Left hindlimb (tissue), 1 donor: ENCODE results near the gene PBX2.
A peak's percentile ranks its signal among the peaks of the same experiment; 100 is the strongest.
"Not testable (repeated sequence)": the region's sequence is repeated elsewhere in the genome, so short reads cannot be mapped to it uniquely, and the experiment has no call there.

ENCODE experiments used
- DNase-seq: peaks from one replicate; pipeline ENCODE4 v3.0.0-alpha.2; 2018

The PBX2 gene

DNA sequence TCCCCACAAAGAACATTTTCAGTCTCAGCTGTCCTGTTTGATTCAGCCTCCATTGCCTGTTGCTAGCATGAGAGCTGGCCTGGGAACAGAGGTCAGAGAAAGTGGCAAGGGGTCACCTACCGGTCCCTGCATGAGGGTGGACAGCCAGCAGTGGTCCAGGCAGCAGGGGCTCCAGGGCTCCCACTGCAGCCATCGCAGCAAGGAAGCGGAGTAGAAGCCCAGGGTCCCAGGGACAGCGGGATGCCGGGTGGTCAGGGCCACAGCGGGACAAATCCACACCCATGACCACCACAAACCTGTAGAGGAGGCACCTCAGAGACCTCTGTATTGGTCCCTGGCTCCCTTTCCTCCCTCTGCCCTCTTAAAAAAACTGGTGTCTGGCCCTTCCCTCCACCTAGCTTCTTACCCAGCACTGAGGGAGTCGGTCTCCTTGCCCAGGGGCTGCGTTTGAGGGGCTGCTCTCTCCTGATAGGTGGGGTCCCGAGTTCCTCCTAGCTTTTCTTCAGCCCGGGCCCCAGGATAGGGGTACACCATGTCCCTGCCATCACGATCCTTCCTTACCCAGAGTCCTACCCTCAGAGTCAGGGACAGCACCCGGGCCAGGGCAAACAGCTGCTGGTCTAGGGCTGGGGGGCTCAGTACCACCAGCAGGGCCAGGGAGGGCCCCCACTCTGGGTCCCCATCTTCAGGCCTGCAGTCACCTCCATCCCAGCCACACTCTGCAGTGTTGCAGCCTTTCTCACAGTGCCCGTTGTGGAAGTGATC is 10.9 kb upstream of the PBX2 start:
- DNase-seq: peak; percentile 20

DNA sequence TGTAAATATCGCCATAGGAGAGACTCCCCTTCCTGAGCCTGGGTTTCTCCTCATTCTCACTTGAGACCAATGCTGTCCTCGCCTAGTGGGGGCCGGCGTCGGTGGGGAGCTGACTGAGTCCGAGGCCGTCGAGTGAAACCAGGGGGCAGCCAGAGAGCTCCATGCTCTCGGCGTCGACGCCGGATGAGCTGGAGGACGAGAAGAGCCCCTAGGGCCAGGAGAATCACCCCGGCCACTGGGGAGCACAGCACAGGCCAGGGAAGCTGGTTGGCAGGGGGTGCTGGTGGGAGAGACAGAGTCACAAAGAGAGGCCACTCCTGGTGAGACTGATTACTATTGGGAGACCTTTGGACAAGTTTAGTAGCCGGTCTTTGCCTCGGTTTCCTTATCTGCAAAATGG is 8.9 kb upstream of the PBX2 start:
- DNase-seq: no peak

DNA sequence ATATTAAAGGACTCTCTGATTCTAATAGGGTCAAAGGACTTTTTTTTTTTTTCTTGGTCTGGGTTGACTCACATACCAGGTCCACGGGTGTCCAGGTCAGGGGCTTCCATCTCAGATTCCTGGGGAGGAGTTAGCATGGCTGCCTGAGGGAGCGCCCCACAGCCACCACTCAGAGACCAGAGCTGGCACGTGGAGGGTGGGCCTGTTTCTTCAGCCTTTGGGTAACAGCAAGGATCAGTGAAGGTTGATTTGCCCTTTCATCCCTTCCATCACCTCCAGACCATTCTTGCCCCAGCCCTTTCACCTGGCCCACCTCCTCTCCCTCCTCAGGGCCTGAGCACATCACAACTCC is 8.3 kb upstream of the PBX2 start:
- no peak for DNase-seq

DNA sequence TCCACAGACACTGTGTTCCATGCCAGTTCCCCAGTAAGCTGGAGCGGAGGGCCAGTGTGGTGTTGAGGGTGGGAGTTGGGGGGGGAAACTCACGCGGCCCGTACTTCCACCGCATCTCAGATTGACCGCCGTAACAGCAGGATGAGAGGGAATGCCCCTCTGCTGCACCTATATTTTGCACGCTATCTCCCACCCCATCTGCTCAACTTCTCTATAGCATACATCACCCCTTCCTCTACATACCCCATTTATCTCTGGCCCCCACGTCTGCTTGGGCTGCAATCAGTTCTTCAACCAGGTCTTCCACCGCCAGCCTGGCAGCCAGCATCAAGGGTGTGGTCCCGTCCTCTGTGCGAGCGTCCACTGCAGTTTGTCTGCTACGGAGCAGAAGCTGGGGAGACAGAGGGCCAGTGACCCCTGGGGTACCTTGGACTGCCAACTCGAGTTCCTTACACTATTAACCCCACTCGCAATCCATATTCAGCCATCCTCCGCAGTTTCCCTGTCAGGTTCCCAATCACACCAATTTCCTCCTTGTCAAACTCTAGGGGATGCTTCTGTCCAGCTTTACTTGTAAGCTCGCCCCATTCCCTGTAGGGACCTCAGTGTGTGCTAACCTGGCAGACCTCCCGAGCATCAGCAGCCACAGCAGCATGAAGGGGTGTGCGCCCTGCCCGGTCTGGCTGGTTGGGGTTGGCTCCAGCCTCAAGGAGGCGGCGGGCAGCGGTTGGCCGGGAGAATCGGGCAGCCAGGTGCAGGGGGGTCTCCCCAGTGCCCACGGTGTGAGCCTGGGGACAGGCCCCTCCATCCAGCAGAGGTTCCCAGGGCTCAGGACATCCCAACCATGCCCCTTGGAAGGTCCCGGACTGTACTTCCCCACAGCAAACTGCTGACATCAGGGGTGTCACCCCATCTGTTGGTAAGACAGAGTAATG is 6.9 kb upstream of the PBX2 start:
- peak; percentile 66 for DNase-seq

DNA sequence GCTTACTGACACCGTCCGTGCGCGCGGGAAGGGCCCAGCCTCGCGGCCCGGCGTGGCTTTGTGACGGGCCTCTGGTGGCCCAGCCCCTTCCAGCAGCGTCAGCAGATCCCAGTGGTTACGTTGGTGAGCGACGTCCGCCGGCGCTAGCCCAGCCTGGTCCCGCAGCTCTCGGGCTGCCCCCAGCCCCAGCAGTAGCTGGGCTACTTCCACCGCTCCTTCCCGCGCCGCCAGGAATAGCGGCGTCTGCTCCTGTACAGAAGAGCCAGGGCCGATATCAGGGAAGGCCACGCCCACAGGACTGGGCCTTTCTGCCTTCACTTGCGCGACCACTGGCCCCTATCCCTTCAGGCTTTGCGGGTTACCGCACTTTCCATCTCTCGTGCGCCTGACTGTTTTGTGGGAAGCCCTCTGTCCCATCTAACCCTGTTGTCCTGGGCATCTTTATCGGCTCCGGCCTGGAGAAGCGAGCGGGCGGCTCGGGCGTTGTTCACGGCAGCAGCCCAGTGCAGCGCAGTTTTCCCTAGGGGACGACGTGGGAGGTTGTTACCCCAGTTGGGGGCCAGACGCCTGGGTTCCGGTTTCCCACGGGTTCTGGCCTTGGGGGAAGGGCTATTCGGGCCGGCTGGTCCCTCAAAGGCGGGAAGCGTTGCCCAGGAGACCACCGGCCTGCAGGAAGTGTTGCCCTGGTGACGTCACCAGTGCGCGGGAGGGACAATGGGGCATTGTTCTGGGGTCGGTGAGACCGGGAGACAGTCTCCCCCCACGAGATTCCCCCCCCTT is 6.1 kb upstream of the PBX2 start:
- DNase-seq: peak; percentile 95

DNA sequence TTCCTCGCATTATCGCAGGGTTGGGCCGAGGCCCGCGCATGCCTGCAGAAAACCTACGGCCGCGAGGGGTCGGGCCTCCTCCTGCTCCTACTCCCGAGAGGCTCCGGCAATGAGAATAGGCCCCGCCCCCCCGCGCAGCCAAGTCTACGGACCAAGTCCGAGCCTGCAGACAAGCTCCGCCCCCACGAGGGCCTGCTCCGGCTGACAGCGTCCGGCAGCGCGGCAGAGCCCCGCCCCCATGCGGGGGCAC is 5.6 kb upstream of the PBX2 start:
- peak; percentile 100 for DNase-seq

DNA sequence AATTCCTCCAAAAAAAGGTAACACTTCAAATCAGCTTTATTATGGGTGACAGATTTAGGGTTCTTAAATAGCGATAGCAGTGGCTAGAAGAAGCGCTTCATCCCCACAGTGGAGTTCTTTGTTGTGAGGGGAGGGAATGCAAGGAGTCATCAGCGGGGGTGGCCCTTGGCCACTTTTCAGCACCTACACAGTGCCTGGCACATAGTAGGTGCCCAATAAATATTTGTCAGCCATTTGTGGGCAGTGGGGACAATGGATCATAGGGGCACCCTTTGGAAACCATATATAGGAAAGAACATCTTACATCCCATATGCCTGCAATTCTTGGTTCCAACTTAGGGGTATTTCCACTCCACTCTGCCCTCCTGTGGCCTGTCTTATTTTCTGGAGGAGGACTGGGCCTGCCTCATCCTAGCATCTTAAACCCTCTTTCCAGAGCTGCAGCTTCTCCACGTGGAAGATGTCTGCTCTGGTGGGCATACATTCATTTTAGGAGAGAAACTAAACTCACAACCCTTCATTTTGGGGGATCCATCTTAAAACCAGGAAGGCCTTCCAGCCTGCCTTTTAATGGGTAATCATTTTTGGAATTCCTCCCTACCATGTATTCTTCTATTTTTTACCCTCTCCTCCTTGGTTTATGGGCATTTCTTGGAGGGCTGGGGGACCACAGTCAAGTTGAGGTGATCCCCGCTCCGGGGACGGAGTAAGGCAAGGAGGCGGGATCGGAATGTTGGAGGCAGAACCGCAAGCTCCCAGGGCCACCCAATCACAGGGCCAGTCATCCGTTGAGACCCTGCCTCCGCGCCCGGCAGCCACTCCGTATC is 5.0 kb upstream of the PBX2 start:
- no peak for DNase-seq

DNA sequence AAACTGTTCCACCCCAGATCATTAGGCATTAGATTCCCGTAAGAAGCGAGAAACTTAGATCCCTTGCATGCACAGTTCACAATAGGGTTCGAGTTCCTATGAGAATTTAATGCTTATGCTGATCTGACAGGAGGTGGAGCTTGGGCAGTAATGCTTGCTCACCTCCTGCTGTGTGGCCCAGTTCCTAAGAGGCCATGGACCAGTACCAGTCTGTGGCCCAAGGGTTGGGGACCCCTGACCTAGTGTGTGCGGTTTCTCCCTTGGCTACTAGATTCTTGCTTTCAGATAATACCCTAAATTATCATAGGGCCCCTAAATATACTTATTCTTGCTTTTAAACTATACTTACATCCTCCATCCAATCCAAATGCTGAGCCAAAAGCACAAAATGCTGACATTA is 4.4 kb upstream of the PBX2 start:
- no peak for DNase-seq

DNA sequence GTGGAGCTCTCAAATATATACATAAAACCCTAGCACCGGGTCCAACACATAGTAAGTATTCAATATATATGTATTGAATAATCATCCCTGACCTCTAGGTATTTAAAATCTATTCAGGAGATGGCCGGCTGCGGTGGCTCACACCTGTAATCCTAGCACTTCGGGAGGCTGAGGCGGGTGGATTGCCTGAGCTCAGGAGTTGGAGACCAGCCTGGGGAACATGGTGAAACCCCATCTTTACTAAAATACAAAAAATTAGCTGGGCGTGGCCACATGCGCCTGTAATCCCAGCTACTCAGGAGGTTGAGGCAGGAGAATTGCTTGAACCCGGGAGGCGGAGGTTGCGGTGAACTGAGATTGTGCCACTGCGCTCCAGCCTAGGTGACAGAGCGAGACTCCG is 3.1 kb upstream of the PBX2 start:
- not testable (repeated sequence) for DNase-seq

DNA sequence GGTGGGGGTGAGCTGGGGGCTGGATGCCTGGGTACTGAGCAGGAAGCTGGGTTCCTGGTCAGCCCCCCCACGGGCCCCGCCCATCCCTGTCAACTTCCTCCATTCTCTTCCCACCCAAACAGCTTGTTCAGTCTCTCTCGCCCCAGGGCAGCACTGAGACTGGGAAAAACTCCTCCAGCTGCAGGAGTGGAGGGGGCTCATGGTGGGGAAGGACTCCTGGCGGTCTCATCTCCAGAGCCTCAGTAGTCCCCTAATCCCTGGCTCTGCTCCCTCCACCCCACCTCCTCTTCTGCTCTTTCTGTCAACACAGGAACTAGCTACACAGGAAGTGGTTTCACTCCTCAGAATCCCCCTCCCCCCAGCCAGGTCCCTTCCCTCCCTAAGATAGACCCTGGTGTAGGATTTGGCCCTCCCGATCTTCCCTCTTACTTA is 2.6 kb upstream of the PBX2 start, which contains the start of gene GPSM3:
Gene GPSM3, minus strand, starts transcription at position 36 of the 432 bp plus-strand sequence. CDS start 130 bp downstream, outside the sequence.
- peak; percentile 55 for DNase-seq

DNA sequence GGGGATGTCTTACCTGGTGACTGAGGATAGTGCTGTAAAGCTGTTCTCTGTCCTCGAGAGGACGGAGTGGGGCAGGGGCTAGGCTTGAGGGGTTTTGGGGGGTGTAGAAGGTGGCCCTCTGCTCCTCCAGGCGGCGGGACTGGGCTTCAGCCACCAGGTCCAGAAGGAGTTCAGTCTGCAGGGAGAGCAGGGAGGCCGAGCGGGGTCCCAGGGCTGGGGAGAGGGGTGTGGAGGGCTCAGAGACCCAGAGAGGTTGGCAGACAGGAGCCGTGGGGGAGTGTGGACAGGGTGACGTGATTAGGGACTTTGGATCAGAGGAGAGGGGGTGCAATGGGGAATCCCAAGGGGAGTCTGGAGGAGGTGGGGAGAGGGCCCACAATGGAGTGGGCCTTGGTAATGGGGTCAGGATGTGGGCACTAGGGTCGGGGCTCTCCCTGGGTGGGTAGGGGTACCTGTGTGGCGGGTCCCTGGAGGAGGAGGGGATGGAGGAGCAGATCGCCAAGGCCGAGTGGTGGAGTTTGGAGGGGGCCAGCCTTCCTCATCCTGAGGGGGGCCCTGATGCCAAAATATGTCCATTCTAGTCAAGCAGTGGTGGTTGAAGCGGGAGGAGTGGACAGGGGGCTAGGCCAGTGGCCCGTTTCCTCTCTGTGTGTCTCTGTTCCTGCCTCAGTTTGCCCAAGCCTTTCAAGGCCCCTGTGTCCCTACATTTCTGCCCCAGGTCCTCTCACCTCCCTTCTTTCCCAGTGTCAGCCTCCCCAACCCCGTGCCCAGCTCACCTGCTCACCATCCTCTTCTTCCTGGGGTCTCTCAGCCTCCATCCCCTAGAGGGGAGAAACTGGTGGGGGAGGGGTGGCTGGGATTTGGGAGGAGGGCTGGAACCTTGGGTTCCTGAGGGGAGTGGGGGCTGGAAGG is 1.9 kb upstream of the PBX2 start:
- DNase-seq: no peak

DNA sequence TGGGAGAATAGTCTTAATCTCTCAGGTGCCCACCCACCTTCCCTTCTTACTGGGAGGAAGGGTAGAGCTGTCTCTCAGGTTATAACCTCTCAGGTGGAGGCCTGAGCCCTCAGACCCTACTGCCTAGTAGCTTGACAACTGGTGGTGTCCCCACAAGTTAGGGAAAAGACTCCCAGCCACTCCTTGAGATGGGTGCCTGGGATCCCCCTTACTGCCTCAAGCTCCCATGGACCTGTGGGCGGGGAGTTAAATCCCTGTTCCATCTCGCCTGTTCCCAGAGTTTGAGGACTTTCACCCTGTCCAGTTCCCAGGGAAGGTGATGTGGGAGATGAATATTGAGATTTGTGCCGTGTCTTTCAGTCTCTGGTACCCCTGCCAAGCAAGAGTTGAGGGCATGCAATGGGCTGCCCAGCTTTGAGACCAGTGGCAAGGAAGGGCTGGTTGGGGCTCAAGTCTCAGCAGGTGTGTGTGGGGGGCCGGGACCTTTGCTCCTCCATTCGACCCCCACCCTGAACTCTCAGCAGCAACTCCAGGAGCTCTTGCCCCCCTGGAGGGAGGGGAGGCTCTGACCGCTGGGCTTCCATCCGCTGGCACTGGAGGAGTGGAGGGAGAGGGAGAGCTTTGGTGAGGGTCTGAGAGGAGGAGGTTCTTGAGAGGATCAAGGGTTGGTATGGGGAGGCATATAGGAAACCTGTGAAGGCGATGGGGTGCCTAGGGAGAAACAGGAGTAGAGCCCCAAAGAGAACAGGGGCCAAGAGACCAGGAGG is 1.1 kb upstream of the PBX2 start:
- DNase-seq: no peak

DNA sequence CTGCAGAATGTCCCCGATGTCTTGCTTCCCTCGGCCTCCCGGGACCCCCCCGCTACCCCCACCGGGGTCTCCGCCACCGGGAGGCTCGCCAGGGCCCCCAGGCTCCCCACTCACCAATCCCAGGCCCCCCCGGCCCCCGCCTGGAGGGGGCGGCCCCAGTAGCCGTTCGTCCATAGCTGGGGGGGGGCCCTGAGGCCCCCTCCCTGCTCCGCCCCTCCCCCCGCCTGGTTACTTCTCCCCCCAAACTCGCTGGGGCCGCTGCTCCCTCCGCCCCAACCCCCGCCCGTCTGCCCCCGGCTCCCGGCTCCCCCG is 304 bp downstream of the PBX2 start:
- DNase-seq: no peak

DNA sequence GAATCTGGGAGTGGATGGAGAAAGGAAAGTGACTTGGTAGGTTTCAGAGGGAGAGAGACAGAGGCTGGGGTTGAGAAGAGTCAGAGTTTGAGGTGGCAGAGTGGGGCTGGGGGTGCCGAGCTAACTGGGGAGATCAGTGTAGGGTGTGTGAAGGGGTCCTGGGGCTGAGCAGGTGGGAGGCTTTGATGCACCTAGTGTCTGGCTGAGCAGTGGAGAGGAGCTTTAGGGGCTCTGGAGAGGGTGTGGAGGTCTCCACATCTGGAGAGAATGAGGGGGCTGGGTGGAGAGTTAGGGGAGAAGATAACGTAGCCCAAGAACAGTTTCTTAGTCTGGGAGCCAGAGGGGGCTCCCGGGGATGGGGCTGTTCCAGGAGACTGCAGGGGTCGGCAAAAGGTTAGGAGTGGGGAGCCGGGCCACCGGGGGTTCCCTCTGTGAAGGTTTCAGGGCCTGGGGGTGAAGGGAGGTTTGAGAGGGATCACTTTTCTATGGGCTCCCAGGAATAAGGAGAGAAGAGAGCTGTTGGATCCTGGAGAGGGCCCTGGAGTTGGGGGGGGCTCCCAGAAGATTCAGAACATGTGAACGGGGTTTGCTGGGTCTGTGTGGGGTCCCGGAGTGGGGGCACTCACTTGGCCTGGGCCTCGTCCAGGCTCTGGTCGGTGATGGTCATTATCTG is 797 bp downstream of the PBX2 start:
- DNase-seq: no peak

DNA sequence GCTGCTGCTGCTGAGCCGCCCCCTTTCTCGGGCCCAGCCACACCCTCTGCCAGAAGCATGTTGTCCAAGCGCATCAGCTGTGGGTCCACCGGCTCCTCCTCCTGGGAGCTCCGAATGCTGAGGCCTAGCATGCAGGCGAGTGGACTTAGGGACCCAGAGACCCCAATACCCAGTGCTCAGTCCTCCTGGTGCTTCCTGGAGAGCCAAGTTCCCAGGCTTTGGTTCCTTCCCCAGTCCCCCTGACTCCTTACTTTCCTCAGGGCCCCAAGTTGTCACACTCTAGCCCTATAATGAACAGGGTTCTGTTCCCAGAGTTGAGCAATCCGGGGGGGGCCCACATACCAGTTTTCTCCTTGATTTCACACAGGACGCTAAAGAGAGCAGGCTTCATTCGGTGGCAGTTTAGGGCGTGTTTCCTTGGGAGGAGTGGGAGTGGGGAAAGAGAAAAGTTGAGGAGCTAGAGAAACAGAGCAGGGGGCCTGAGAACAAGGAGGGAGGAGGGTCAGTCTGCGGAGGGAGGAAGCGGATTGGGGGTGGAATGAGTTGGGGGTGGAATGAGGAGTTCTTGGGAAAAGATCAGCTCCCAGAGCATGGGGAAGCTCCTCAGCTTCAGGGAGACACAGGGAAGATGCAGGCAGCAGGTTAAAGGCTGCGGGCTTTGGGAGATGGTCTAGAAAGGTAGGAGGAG is 1.5 kb downstream of the PBX2 start:
- no peak for DNase-seq

DNA sequence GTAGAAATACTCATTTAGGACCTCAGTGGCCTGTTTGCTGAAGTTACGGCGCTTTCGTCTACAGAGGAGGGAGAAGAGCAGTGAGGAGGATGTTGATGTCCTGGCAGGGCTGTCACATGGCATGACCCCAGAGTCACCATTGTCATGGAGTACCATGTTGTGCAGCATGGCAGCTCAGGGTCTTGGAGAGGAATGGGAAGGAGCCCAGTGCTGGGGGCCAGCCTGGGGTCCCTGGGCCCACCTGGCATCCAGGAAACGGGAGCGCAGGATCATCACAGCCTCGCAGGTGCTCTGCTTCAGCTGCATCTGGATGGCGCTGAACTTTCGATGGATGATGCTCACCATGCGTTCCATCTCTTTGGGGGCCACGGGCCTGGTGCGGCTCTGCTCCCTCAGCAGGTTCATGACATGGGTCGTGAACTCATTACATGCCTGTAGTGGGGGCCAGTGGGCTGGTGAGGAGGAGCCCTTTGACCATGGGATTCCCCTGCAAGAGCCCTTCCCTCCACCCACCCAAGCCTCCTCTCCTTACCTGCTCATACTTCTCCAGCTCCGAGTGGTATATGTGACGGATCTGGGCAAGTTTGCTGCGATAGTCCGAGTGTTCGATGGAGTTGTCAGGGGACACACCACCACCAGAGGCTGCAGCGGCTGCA is 2.1 kb downstream of the PBX2 start:
- peak; percentile 43 for DNase-seq

DNA sequence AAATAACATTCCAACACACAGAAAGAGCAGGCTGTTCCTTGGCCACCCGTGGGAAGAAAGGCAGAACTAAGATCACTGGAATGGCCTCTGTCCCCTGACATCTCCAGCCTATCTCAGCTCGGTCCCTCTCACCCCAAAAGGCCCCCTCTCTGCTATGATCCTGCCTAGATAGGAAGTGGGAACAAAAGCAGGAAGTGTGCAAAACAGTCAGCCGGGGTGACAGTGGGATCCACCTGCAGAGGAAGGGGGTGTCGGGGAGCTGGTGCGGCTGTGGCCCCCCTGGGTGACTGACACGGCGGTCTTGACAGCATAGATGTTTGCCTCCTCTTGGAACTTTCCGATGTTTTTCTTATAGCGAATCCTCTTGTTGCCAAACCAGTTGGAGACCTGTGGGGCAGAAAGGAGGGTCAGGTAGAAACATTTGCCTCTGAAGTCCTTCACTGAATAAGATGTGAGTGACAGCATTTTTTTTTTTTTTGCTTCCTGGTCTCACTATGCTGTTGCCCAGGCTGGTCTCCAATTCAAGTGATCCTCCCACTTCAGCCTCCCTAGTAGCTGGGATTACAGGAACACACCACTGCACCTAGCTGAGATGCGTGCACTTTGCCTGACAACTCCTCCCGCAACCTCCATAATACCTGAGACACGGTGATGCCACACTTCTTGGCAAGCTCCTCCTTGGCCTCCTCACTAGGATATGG is 2.8 kb downstream of the PBX2 start:
- DNase-seq: no peak

DNA sequence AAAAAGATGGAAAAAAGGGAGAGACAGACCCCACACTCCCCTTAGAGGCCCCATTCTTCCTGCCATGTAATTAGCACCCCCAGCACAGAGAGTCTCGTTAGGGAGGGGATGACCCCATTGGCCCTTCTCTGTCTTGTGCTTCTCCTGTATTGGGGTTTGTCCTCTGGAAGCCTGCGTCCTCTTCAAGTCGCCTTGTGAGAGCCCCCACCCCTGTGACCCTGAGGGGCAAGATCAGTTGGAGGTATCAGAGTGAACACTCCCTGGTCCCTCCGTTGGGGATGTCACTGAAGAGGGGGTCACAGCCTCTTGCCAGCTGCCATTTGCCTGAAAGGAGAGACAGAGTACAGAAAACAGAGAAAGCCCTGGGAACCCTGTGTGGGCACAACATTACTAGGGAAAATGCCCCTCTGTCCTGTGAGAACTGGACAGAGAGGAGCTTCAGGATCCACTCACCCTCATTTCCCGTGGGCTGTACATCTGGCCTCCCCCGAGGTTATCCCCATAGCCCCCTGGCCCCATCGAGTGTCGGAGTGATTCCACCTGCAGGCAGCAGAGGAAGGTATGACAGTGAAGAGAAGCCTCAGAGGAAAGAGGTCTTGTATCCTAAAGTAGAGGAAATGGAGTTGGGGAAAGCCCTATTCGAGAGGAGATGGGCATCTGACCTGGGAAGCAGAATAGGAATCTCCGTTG is 3.7 kb downstream of the PBX2 start:
- DNase-seq: peak; percentile 21
